ENCODE data around the gene UPK3A. TPM values are rescaled to one million over a fixed set of nuclear protein-coding genes. Genes with fewer than 3 reads are reported as not detected.
A peak's percentile ranks its signal among the peaks of the same experiment; 100 is the strongest.

Gene UPK3A
- total RNA-seq, 1 donor from 2014 or later = not detected

DNA sequence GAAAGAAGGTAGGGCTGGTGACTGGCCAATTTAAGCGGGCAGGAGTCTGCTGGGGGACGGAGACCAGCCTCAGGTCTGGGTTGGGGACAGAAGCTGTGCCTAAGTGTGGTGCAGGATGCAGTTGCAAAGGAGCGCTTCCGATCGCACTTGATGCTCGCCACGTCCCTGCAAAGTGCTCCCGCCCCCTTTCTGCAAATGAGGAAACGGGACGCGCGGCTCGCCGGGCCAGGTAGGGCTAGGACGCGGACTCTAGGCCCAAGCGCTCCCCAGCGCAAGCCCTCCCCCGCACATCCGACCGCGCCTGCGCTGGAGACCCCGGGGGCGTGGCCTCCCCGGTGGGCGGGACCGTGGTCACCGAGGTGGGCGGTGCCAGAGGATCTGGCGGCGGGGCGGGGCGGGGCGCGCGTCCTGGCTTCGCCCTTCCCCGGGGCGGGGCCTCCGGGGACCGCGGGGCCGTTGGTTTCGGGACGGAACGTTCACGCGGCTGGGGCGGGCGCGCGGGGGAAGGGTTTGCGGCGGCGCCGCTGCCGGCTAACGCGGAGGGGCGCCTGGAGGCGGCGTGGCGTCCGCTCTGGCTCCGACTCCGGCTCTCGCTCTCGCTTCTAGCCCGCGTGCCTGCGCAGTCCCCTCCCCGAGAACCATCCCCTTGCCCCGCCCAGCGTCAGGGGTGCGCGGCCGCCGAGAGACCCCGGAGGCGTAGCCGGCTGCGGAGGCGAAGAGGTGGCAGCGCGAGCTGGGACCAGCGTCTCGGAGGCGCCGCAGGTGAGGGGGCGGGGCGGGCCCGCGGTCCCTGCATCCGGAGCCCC is 24.9 kb downstream of the UPK3A start, which contains the start of gene FAM118A:
Gene FAM118A, plus strand, starts transcription at position 513 of the 806 bp plus-strand sequence. CDS start 12,446 bp downstream, outside the sequence.
- peak; percentile 98 to 99 for ATAC-seq
- DNase-seq = peak; percentile 93
- intact Hi-C loops (cut with DNase I) = no loop called here
- TF ChIP-seq, protein P1, sequence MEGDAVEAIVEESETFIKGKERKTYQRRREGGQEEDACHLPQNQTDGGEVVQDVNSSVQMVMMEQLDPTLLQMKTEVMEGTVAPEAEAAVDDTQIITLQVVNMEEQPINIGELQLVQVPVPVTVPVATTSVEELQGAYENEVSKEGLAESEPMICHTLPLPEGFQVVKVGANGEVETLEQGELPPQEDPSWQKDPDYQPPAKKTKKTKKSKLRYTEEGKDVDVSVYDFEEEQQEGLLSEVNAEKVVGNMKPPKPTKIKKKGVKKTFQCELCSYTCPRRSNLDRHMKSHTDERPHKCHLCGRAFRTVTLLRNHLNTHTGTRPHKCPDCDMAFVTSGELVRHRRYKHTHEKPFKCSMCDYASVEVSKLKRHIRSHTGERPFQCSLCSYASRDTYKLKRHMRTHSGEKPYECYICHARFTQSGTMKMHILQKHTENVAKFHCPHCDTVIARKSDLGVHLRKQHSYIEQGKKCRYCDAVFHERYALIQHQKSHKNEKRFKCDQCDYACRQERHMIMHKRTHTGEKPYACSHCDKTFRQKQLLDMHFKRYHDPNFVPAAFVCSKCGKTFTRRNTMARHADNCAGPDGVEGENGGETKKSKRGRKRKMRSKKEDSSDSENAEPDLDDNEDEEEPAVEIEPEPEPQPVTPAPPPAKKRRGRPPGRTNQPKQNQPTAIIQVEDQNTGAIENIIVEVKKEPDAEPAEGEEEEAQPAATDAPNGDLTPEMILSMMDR (IDR thresholded peaks at IDR 0.05) = peak; percentile 17
- Histone ChIP-seq H3K36me3 (no peaks in the 10 kb centered on the region), H3K27me3 (ENCODE audit: low read depth) (no peaks in the 10 kb centered on the region), H3K4me3 (peak within 1 kb of the TSS; percentile 94), H3K4me1 (peaks cover 30% of the 10 kb centered on the region), H3K9me3 (no peaks in the 10 kb centered on the region), H3K27ac (peak within 1 kb of the TSS; percentile 77)

DNA sequence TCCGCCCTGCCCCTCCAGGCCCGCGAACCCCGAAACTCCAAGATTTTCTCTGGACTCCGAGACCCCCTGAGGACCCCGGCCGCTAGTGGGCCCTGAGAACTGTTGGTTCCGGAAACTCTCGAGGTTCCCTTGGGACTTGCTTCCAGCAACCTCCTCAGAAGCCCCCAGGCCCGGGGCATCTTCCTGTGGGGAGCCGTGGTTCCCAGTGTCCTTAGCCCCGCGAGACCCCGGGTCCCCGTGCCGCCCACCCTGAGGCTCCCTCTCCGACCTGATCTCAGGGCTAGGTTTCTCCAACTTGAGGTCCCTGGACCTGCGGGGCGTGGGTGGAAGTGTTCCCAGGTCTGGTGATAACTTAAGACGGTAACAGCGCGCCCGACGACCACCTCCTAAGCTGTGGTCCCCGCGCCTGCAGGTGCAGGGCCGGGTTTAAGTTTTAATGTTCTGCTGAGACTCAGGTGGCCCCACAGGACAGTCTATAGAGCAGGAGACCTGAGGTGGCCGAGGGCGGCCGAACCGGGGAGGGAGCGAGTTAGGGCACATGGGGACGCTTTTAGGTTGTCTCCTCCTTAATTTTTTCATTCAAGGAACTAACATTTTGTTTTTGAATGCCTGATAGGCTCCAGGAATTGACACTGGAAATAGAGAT is 25.7 kb downstream of the UPK3A start:
- Histone ChIP-seq H3K4me3 (peak overlapping the region; percentile 94), H3K36me3 (no peaks in the 10 kb centered on the region), H3K27ac (peak overlapping the region; percentile 77), H3K9me3 (no peaks in the 10 kb centered on the region), H3K27me3 (ENCODE audit: low read depth) (no peaks in the 10 kb centered on the region), H3K4me1 (peaks cover 32% of the 10 kb centered on the region)
- DNase-seq (peak; percentile 62), ATAC-seq (peak in 1 of 2 donors; percentile 0)
- intact Hi-C loops (cut with DNase I) = no loop called here
- TF ChIP-seq, protein P1 (IDR thresholded peaks at IDR 0.05) = no peak

DNA sequence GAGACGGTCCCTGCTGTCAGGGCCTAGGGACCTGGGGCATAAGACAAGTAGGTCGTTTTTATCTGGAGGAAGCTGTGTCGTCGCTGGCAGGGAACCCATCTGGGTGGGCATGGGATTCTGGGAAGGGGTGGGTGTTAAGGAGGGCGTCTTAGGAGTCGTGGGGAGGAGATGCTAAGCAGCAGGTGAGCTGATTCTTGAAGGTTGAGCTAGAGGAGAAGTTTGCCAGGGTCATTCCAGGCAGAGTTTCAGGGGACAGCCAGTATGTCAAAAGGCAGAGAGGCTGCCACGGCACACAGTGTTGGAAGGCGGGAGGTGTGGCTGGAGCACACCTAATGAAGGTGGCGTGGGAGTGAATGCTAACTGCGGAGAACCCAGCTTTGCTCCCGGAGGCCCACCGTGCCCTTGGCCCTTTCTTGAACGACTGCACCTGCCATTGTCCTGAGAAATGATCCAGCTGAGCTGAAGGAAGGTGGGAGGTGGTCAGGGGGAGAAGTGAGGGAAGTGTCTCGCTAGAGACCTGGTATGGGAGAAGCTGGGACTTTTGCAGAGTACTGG is 26.3 kb downstream of the UPK3A start:
- no peak for ATAC-seq
- Histone ChIP-seq H3K27me3 (ENCODE audit: low read depth) (no peaks in the 10 kb centered on the region), H3K36me3 (no peaks in the 10 kb centered on the region), H3K27ac (peak overlapping the region; percentile 77), H3K4me1 (peaks cover 32% of the 10 kb centered on the region), H3K9me3 (no peaks in the 10 kb centered on the region), H3K4me3 (peak overlapping the region; percentile 94)
- DNase-seq = no peak
- TF ChIP-seq, protein P1 (IDR thresholded peaks at IDR 0.05) = no peak
- intact Hi-C loops (cut with DNase I) = no loop called here

DNA sequence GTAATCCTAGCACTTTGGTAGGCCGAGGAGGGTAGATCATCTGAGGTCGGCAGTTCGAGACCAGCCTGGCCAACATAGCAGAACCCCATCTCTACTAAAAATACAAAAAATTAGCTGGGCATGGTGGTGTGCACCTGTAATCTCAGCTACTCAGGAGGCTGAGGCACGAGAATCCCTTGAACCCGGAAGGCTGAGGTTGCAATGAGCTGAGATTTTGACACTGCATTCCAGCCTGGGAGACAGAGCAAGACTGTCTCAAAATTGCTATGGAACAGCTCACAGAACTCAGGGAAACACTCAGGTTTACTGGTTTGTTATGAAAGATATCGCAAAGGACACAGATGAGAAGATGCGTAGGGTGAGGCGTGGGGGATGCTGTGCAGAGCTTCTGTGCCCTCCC is 27.7 kb downstream of the UPK3A start:
- H3K9me3 ChIP-seq = no peaks in the 10 kb centered on the region
- no peaks in the 10 kb centered on the region for H3K27me3 ChIP-seq (ENCODE audit: low read depth)
- intact Hi-C loops (cut with DNase I) = no loop called here
- no peaks in the 10 kb centered on the region for H3K36me3 ChIP-seq
- no peak overlapping the region for H3K27ac ChIP-seq
- no peak overlapping the region for H3K4me3 ChIP-seq
- H3K4me1 ChIP-seq = peaks cover 36% of the 10 kb centered on the region
- ATAC-seq (no peak), DNase-seq (no peak)
- TF ChIP-seq, protein P1 (IDR thresholded peaks at IDR 0.05) = no peak

DNA sequence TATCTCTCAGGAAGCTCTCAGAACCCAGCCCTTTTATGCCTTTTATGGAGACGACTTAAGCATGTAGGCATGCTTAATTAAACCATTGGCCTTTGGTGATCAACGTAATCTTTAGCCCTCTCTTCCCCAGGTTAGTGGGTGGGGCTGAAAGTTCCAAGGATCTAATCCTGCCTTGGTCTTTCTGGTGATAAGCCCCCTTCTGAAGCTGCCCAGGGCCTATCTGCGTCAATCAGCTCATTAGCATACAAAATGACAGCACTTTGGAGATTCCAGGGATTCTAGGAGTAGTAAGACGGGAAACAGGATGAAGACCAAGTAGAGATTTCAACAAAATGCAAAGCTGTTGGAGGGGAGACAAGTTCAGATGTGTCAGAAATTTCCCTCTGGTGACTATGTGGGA is 28.1 kb downstream of the UPK3A start:
- DNase-seq = no peak
- intact Hi-C loops (cut with DNase I) = no loop called here
- Histone ChIP-seq H3K36me3 (no peaks in the 10 kb centered on the region), H3K4me3 (no peak overlapping the region), H3K27ac (no peak overlapping the region), H3K27me3 (ENCODE audit: low read depth) (no peaks in the 10 kb centered on the region), H3K4me1 (peaks cover 41% of the 10 kb centered on the region), H3K9me3 (no peaks in the 10 kb centered on the region)
- no peak for ATAC-seq
- TF ChIP-seq, protein P1 (IDR thresholded peaks at IDR 0.05) = no peak
